Hindlimb muscle (tissue), 1 donor: ENCODE measurements around the gene ERICH4. TPM values are rescaled to one million over a fixed set of nuclear protein-coding genes. Genes with fewer than 3 reads are reported as not detected.
"Not testable (repeated sequence)": the region's sequence is repeated elsewhere in the genome, so short reads cannot be mapped to it uniquely, and the experiment has no call there.

Source experiments
- DNase-seq: peaks from one replicate; pipeline ENCODE4 v3.0.0-alpha.2; 2013
- polyA plus RNA-seq: library from polyadenylated mRNA; unstranded; fragments of 120-200 nt; gene quantifications from one replicate; pipeline ENCODE4 v1.2.1, GENCODE V29; 2013; ENCODE audit not compliant: insufficient read length

Gene ERICH4
- polyA plus RNA-seq, 1 donor, result not detected

DNA sequence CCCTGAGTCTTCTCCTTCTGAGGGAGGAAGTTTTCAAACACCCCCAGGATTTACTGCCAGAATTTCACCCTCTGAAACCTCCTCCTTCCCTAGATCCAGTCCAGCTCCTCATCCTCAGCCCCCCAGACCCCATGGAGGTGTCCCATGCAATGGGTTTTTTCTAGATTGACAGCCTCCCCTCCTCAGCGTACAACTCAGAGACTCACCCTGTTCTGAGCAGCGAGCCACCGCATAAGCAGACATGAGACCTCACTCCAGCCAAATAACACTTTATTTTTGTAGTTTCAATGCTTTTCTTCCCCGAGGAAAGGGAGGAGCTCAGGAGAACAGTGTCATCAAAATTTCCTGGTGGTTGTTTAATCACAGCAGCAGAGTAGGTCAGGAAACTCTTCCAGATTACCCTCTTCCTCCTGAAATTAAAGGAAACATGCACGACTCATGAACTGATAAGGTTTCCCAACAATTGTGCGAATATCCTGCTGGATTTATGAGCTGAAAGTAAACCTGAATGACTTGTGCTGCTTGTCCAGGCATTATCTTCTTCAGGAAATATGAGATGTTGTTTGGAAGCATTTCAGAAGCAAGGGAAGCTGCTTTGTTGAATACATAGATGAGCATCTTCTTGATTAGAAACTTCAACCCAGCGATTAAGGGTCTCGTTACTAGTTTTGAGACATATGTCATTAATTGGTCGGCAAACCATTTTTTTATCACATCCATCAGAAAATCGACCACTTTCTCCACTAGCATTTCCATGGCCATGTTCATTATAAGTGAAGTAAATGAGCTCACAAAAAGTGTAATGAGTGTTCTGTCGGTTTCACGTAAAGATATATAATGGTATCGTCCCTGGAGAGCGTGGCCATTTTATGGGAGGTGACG lies 36.2 kb downstream of the ERICH4 start:
- no peak for DNase-seq

DNA sequence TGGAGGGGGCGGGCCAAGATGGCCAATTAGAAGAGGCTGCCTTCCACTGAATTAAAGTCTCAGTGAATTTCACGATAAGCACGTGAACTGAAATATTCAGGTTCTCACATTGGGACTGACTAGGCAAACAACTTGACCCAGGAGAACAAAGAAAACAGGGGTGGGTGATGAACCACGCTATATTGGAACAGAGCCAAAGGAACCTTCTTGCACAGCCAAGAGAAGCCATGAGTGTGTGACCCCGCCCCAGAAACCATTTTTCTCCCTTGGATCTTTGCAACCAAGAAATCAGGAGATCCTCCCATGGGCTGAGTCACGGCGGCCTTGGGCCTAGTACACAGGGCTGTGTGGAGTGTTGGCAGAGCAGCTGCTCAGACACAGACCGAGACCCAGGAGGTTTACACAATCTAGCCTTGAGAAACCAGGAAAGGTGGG lies 36.8 kb downstream of the ERICH4 start:
- no peak for DNase-seq

DNA sequence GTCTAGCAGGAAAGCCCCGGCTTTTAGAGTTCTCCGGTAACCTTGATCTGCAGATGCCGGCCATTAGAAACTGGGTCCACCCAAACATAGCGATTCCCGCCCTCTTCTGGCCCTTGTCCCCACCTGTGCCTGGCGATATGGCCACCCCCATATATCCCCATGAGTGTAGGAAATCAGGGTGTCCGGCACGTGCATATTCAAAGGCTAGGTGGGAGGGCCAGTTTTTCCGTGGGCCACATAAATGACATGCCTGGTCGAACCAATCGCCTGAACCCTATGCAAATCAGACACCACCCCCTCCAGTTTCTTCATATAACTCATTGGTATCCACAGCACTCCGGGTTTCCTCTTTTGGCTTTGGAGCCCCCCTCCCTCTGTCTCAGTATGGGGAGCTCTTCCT lies 37.4 kb downstream of the ERICH4 start:
- no peak for DNase-seq

DNA sequence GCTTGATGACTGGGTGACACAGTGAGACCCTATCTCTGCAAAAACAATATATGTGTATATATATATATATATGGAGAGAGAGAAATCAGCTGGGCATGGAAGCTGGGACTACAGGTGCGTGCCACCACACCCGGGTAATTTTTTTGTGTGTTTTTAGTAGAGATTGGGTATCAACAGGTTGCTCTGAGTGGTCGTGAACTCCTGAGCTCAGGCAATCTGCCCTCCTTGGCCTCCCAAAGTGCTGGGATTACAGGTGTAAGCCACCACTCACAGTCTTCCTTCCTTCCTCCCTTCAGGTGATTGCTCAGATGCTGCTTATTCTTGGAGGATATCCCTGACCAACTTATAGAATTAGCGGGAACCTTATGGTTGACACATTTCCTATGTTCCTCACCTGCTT lies 41.9 kb downstream of the ERICH4 start:
- no peak for DNase-seq

DNA sequence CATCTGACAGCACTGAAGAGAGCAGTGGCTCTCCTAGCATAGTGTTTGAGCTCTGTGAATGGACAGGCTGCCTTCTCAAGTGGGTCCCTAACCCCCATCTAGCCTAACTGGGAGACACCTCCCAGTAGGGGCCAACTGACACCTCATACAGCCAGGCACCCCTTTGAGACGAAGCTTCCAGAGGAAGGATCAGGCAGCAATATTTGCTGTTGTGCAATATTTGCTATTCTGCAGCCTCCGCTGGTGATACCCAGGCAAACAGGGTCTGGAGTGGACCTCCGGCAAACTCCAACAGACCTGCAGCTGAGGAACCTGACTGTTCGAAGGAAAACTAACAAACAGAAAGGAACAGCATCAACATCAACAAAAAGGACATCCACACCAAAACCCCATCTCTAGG lies 44.0 kb downstream of the ERICH4 start:
- DNase-seq, result not testable (repeated sequence)

DNA sequence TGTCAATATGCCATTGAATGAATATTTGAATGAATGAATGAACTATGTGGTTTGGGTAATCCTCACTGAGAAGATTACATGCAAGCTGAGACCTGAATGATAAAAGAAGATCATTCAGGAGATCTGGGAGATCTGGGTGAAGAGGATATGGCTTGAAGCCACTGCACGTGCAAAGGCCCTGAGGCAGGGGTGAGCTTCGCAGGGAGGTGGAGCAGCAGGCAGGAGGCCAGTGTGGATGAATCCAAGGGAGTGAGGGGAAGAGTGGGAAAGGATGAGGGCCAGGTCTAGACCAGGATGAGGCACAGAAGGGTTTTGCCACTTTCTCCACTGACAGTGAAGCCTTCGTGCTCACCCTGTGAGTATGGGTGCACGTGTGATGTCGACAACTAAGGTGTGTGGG lies 49.9 kb downstream of the ERICH4 start:
- DNase-seq, result no peak

Other genes with a start within 250 kb of the ERICH4 start
- 0.46 TPM for gene CYP2S1, start 249.9 kb upstream of the ERICH4 start, polyA plus RNA-seq
- gene AXL, start 223.9 kb upstream of the ERICH4 start, polyA plus RNA-seq, result 27.2 TPM
- 166 TPM for gene HNRNPUL1, start 178.8 kb upstream of the ERICH4 start, polyA plus RNA-seq
- 39.8 TPM for gene CCDC97, start 133.0 kb upstream of the ERICH4 start, polyA plus RNA-seq
- gene TGFB1, start 89.2 kb upstream of the ERICH4 start, polyA plus RNA-seq, result 23.9 TPM
- 2.0 TPM for gene B9D2, start 79.0 kb upstream of the ERICH4 start, polyA plus RNA-seq
- 6.8 TPM for gene TMEM91, start 66.6 kb upstream of the ERICH4 start, polyA plus RNA-seq
- 17.6 TPM for gene EXOSC5, start 45.8 kb upstream of the ERICH4 start, polyA plus RNA-seq
- gene BCKDHA, start 45.3 kb upstream of the ERICH4 start, polyA plus RNA-seq, result 35.2 TPM
- gene B3GNT8, start 15.8 kb upstream of the ERICH4 start, polyA plus RNA-seq, result 3.1 TPM
- 40.9 TPM for gene DMAC2, start 3.2 kb upstream of the ERICH4 start, polyA plus RNA-seq
- 2.0 TPM for gene CEACAM21, start 133.0 kb downstream of the ERICH4 start, polyA plus RNA-seq
- not detected for gene CEACAM4, start 183.9 kb downstream of the ERICH4 start, polyA plus RNA-seq
- gene CEACAM7, start 245.1 kb downstream of the ERICH4 start, polyA plus RNA-seq, result not detected